CD14-positive monocyte (primary cell): ENCODE data around the gene NTRK1. TPM values are rescaled to one million over a fixed set of nuclear protein-coding genes. Genes with fewer than 3 reads are reported as not detected.

Experiments
- DNase-seq, 3 donors: peaks; one replicate each; pipeline ENCODE4 v3.0.0-alpha.2; 2011 to 2022
- H2AFZ ChIP-seq: 2 replicates; pipeline ENCODE4 v1.6.0; 2012; ENCODE audit warnings: mild to moderate bottlenecking, low read depth, low read length, inconsistent platforms; ENCODE audit not compliant: insufficient read depth, poor library complexity, severe bottlenecking
- H3K27ac ChIP-seq, 2 donors: 1 replicate in 1 of 2; 2 replicates in 1 of 2; pipeline ENCODE4 v1.5.1; 2012 to 2013; ENCODE audit warnings: low read length in 2 of 2, control low read depth in 1 of 2, inconsistent platforms in 1 of 2, low read depth in 1 of 2, mild to moderate bottlenecking in 1 of 2
- H3K27me3 ChIP-seq, 2 donors: one replicate each; pipeline versions ENCODE4 v1.6.0 to v1.6.1; 2011 to 2013; ENCODE audit warnings: low read length in 2 of 2; ENCODE audit not compliant: control insufficient read depth in 2 of 2, insufficient read depth in 2 of 2
- H3K36me3 ChIP-seq, 2 donors: replicated peaks in 1 of 2; 1 replicate in 1 of 2; 2 replicates in 1 of 2; pipeline versions ENCODE4 v1.5.1 to v1.6.1; 2012 to 2013; ENCODE audit warnings: low read length in 2 of 2, control low read depth in 1 of 2, inconsistent platforms in 1 of 2, mild to moderate bottlenecking in 1 of 2; ENCODE audit not compliant: insufficient read depth in 2 of 2, control insufficient read depth in 1 of 2
- H3K4me1 ChIP-seq, 2 donors: 1 replicate in 1 of 2; 2 replicates in 1 of 2; pipeline versions ENCODE4 v1.5.1 to v1.6.1; 2012 to 2013; ENCODE audit warnings: low read length in 2 of 2, control low read depth in 1 of 2, inconsistent platforms in 1 of 2, mild to moderate bottlenecking in 1 of 2, moderate library complexity in 1 of 2; ENCODE audit not compliant: insufficient read depth in 2 of 2, control insufficient read depth in 1 of 2
- H3K4me2 ChIP-seq: replicated peaks from 2 replicates; pipeline ENCODE3; 2012; ENCODE audit warnings: low read length, moderate library complexity, mild to moderate bottlenecking; ENCODE audit not compliant: poor library complexity, severe bottlenecking; ENCODE audit errors: extremely low read depth
- H3K4me3 ChIP-seq, 3 experiments: fragments of 200-600 bp in 1 of 3; sonication (generic) in 1 of 3; replicated peaks in 1 of 3; 1 replicate in 2 of 3; 2 replicates in 1 of 3; pipeline ENCODE4 v1.5.1; 2011 to 2013; ENCODE audit warnings: low read length in 3 of 3, mild to moderate bottlenecking in 3 of 3, control low read depth in 2 of 3, low read depth in 2 of 3, inconsistent platforms in 1 of 3, moderate library complexity in 1 of 3
- H3K79me2 ChIP-seq: 2 replicates; pipeline ENCODE4 v1.6.0; 2012; ENCODE audit warnings: mild to moderate bottlenecking, control low read depth, inconsistent platforms, low read length, moderate library complexity; ENCODE audit not compliant: insufficient read depth
- H3K9ac ChIP-seq: 2 replicates; pipeline ENCODE4 v1.6.0; 2017; ENCODE audit warnings: low read length, mild to moderate bottlenecking; ENCODE audit not compliant: insufficient read depth, poor library complexity, severe bottlenecking
- H3K9me3 ChIP-seq, 2 donors: replicated peaks in 1 of 2; 1 replicate in 1 of 2; 2 replicates in 1 of 2; pipeline versions ENCODE4 v1.5.1 to v1.6.1; 2012 to 2013; ENCODE audit warnings: low read length in 2 of 2, control low read depth in 1 of 2; ENCODE audit not compliant: control insufficient read depth in 1 of 2, insufficient read depth in 1 of 2
- H4K20me1 ChIP-seq: 2 replicates; pipeline ENCODE4 v1.6.0; 2012; ENCODE audit warnings: mild to moderate bottlenecking, low read length, control low read depth, moderate library complexity; ENCODE audit not compliant: insufficient read depth
- H3K27ac Mint-ChIP-seq, 7 donors: one replicate each; pipeline ENCODE4 v1.8.0; 2020; ENCODE audit warnings: mild to moderate bottlenecking in 7 of 7, mixed read lengths in 7 of 7, moderate library complexity in 6 of 7, inconsistent platforms in 2 of 7
- H3K27me3 Mint-ChIP-seq, 3 donors: one replicate each; pipeline ENCODE4 v1.8.0; 2021 to 2022; ENCODE audit warnings: low read depth in 3 of 3, mild to moderate bottlenecking in 3 of 3, mixed read lengths in 3 of 3, moderate library complexity in 3 of 3, inconsistent platforms in 1 of 3
- H3K36me3 Mint-ChIP-seq, 2 donors: one replicate each; pipeline ENCODE4 v1.8.0; 2020; ENCODE audit warnings: mixed read lengths in 2 of 2, inconsistent platforms in 1 of 2, mild to moderate bottlenecking in 1 of 2
- H3K4me1 Mint-ChIP-seq: one replicate; pipeline ENCODE4 v1.8.0; 2020; ENCODE audit warnings: mild to moderate bottlenecking, mixed read lengths
- H3K4me3 Mint-ChIP-seq, 2 donors: one replicate each; pipeline ENCODE4 v1.8.0; 2020; ENCODE audit warnings: mild to moderate bottlenecking in 2 of 2, mixed read lengths in 2 of 2, moderate library complexity in 1 of 2
- H3K9me3 Mint-ChIP-seq, 7 donors: one replicate each; pipeline ENCODE4 v1.8.0; 2020 to 2022; ENCODE audit warnings: mixed read lengths in 7 of 7, mild to moderate bottlenecking in 6 of 7, moderate library complexity in 6 of 7, inconsistent platforms in 2 of 7
- CTCF ChIP-seq: fragments of 200-600 bp; IDR thresholded peaks from one replicate; pipeline ENCODE4 v1.8.0; 2022; ENCODE audit warnings: antibody characterized with exemption, mild to moderate bottlenecking
- WGBS: methylation state at CpG from one replicate; pipeline ENCODE4 v1.1.5; 2013; ENCODE audit warnings: missing lambda C conversion rate; ENCODE audit not compliant: insufficient coverage; 5-methylcytosine and 5-hydroxymethylcytosine counted together
- intact Hi-C, 2 donors: fragments of 100-400 bp; cut with micrococcal nuclease; formaldehyde crosslinking; loops; one replicate each; pipeline versions ENCODE4 v1.15.0 to v1.15.1; 2023
- polyA minus RNA-seq: library from RNA; depleted of rRNA, polyadenylated mRNA; stranded (reverse); fragments of >200 nt; gene quantifications from 2 replicates; pipeline ENCODE4 v1.2.3, GENCODE V29; 2012
- polyA plus RNA-seq, 3 donors: library from polyadenylated mRNA; depleted of rRNA in 1 of 3; unstranded in 2 of 3; stranded (reverse) in 1 of 3; fragments of 300-500 nt in 2 of 3; fragments of >200 nt in 1 of 3; fragmentation: Illumina TruSeq in 2 of 3; gene quantifications; 1 replicate in 2 of 3; 2 replicates in 1 of 3; pipeline ENCODE4 v1.2.3, GENCODE V29; 2012 to 2021
- total RNA-seq, 12 experiments: library from RNA in 1 of 12; stranded (reverse) in 1 of 12; fragments of 120-200 nt in 1 of 12; gene quantifications; one replicate each; pipeline ENCODE4 v1.2.4 and lab custom pipeline; 2013 to 2026; ENCODE audit warnings: mixed read lengths in 6 of 12, inconsistent platforms in 1 of 12

The NTRK1 gene
- total RNA-seq (2013): 0.02 TPM
- under 1 TPM in 1 of 3 donors, not detected in 2; 0.03 TPM for polyA plus RNA-seq
- polyA minus RNA-seq: 0.28 and 0.40 TPM in 2 replicates
- 0 to 2.1 (median 0.12) reads per million in 11 experiments for total RNA-seq (lab: John Stamatoyannopoulos, UW)

DNA sequence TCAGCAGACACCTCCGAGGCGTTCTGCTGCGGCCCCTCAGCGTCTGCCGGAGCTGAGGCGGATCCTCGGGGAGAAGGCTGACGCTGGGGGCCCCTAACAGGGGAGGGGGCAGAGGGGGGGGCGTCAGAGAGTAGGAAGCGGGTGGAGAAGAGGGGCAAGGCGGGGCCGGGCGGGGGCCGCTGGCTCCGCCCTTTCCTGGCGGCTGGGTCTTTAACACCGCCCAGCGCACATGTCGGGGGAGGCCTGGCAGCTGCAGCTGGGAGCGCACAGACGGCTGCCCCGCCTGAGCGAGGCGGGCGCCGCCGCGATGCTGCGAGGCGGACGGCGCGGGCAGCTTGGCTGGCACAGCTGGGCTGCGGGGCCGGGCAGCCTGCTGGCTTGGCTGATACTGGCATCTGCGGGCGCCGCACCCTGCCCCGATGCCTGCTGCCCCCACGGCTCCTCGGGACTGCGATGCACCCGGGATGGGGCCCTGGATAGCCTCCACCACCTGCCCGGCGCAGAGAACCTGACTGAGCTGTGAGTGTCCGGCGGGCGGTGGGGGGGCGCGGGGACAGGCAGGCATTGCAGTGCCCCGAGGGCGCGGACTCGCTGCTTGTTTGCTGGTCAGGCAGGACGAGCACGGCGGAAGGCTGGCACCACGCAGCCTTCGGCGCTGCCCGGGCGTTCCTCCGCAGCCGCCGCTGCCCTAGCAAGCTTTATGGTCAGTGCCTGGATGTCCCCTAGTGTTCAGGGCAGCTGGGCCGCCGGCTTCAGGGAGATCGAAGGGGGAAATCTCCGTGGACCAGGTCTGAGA lies at the start of gene NTRK1:
Gene NTRK1 (plus strand): TSS at position 238 of the 796 bp plus-strand sequence. CDS start 70 bp downstream, at position 308.
- Histone ChIP-seq H3K27ac (no peak within 1 kb of the TSS), H2AFZ (no peak within 1 kb of the TSS), H3K4me3 (no peak within 1 kb of the TSS), H3K9me3 (peaks cover 0 to 8% of the 10 kb centered on the region in 2 donors), H3K4me1 (peaks cover 5 to 15% of the 10 kb centered on the region in 2 donors), H3K79me2 (no peaks in the 10 kb centered on the region), H3K4me2 (peak within 1 kb of the TSS; percentile 39), H3K9ac (no peak within 1 kb of the TSS), H3K27me3 (peaks cover 44 to 66% of the 10 kb centered on the region in 2 donors), H3K36me3 (no peaks in the 10 kb centered on the region), H4K20me1 (no peaks in the 10 kb centered on the region)
- no peak for DNase-seq
- Mint-ChIP-seq H3K27ac (no peak within 1 kb of the TSS), H3K4me3 (peak within 1 kb of the TSS in 1 of 2 donors; percentile 79), H3K27me3 (peaks cover 74 to 91% (median 81%) of the 10 kb centered on the region in 3 donors), H3K4me1 (peaks cover 15% of the 10 kb centered on the region), H3K9me3 (peaks cover 0 to 6% (median 0%) of the 10 kb centered on the region in 7 donors), H3K36me3 (peaks cover 0 to 5% of the 10 kb centered on the region in 2 donors)
- no peak for TF ChIP-seq CTCF
- intact Hi-C loops: no loop called here
- 3% methylated on average over 68 of the region's 69 CpGs for WGBS

DNA sequence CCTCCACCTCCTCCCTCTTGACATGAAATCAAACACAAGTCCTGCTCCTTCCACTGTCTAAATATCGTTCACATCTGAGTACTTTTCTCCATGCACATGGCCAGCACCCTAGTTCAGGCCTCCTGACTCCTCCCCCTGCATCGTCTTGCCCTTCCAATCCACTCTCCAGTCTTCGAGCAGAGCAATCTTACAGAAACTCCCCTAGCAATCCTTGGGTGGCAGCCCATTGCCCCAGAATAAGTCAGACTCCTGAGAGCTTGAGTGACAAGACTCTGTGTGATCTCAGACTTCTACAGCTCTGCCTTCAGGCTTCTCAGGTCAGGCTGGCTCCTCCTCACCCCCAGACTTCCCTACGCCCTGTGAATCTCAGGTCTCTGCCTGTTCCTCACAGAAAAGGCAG lies 49.5 kb upstream of the NTRK1 start:
- no peak overlapping the region for H3K9ac ChIP-seq
- H3K27ac Mint-ChIP-seq: no peak overlapping the region
- WGBS: 83% methylated on average over 4 of the region's 4 CpGs
- H3K27me3 Mint-ChIP-seq: peaks cover 36 to 54% (median 38%) of the 10 kb centered on the region in 3 donors
- no peak overlapping the region for H3K27ac ChIP-seq
- peaks cover 20% of the 10 kb centered on the region for H3K4me1 Mint-ChIP-seq
- DNase-seq: no peak
- H3K9me3 ChIP-seq: no peaks in the 10 kb centered on the region
- TF ChIP-seq CTCF: no peak
- H3K27me3 ChIP-seq: peaks cover 0 to 27% of the 10 kb centered on the region in 2 donors
- H3K79me2 ChIP-seq: no peaks in the 10 kb centered on the region
- H3K36me3 Mint-ChIP-seq: peaks cover 0 to 1% of the 10 kb centered on the region in 2 donors
- H2AFZ ChIP-seq: no peak overlapping the region
- intact Hi-C loops: loop anchor here in 1 of 2 donors (10.0 kb wide), 1 partner anchor 84 kb away; the partner anchor contains the start of gene PEAR1
- H3K4me1 ChIP-seq: peaks cover 10 to 15% of the 10 kb centered on the region in 2 donors
- peak overlapping the region in 1 of 2 donors; percentile 14 for H3K4me3 Mint-ChIP-seq
- H3K4me3 ChIP-seq: no peak overlapping the region
- H3K9me3 Mint-ChIP-seq: peaks cover 0 to 2% (median 0%) of the 10 kb centered on the region in 7 donors
- no peaks in the 10 kb centered on the region for H3K36me3 ChIP-seq
- no peak overlapping the region for H3K4me2 ChIP-seq
- no peaks in the 10 kb centered on the region for H4K20me1 ChIP-seq
